Iris pigment epithelial cell (primary cell): ENCODE measurements around the gene U2SURP.
A peak's percentile ranks its signal among the peaks of the same experiment; 100 is the strongest.
"Not testable (repeated sequence)": the region's sequence is repeated elsewhere in the genome, so short reads cannot be mapped to it uniquely, and the experiment has no call there.

Experiments
- DNase-seq: peaks from one replicate; pipeline ENCODE4 v3.0.0-alpha.2; 2011; ENCODE audit warnings: low read depth

U2SURP gene

GRCh38 chr3:143014921-143015320, 13.6 kb downstream of the U2SURP start:
- no peak for DNase-seq

DNA sequence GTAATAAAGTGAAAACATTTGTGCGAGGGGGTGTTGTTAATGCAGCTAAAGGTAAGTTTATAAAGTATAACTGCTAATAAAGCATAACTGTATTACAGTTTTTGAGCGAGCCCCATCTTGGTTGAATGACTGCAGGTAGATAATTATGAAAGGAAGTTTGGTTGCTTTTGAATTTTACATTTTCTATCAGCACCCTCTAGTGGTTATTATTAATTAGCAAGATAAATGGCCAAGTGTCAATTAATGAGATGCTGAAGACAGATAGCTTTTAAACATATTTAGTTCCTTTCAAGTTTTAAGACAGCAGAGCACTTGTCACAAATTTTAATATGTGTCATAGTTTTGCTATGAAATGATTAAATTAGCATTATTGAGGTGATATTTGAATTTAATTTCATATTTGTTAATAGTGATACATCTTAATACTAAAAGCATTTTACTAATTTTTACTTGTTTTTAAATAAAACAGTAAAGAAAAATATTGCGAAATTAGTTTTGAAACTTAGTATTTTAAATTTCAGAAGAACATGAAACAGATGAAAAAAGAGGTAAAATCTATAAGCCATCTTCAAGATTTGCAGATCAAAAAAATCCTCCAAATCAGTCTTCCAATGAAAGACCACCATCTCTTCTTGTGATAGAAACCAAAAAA, 15.1 kb downstream of the U2SURP start:
- no peak for DNase-seq

DNA sequence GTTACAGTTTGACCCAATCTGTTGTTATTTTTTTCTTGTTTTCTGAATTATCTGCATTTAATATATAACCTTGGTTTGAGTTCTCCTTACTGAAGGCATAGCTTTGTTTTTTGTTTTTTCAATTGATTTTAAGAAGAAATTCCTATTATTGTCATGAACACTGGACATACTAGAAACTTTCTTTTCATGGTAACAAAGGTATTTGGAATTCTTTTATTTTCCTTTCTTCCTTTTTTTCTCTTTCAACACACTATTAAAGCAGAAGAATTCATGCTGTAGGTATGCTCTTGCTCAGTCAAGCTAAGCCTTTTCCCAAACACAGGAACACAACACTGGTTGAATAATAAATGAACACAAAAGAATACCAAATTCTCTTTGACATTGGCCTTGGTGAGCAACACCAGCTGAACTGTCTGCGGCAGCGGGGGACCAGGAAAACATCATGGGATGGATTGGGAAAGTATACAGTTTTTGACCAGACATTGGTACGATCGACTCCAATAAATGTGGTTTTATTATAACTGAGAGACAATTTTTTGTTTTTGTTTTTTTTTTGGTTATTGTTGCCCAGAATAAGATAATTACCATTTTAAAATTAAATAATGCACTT, 23.1 kb downstream of the U2SURP start:
- DNase-seq, result no peak

DNA sequence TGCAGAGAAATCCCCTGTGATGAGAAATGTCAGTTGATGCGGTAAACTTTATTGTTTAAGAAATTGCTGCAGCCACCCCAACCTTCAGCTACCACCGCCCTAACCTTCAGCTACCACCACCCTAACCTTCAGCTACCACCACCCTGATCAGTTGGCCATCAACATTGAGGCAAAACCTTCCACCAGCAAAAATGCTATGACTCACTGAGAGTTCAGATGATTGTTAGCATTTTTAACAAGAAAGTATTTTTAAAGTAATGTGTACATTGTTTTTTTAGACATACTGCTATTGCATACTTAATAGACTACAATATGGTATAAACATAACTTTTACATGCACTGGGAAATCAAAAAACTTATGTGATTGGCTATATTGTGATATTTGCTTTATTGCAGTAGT, 30.0 kb downstream of the U2SURP start:
- DNase-seq, result peak; percentile 37

GRCh38 chr3:143031796-143032387, 30.5 kb downstream of the U2SURP start:
- peak; percentile 1 for DNase-seq

- peak; percentile 76 for DNase-seq
Measured at GRCh38 chr3:143035466-143036211, 34.3 kb downstream of the U2SURP start.

- no peak for DNase-seq
Measured at GRCh38 chr3:143036557-143036956, 35.2 kb downstream of the U2SURP start.

DNA sequence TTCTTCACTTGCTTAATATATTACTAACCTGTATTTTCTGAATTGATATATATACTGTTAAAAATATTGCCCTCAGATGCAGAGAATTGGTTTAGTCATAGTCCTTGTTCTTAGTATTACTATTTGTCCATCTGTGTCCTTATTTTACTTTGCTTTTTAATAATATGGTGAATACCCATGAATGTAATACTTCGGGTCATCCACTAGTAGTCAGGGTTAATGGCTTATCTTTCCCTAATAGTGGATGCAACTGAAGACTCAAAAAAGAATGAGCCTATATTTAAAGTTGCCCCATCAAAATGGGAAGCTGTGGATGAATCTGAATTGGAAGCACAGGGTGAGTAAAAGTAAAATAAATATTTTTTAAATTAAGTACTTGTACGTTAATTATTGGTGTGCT, 36.5 kb downstream of the U2SURP start:
- no peak for DNase-seq

GRCh38 chr3:143040261-143040879, 39.0 kb downstream of the U2SURP start:
- peak; percentile 62 for DNase-seq

GRCh38 chr3:143041903-143042302, 40.5 kb downstream of the U2SURP start:
- no peak for DNase-seq

DNA sequence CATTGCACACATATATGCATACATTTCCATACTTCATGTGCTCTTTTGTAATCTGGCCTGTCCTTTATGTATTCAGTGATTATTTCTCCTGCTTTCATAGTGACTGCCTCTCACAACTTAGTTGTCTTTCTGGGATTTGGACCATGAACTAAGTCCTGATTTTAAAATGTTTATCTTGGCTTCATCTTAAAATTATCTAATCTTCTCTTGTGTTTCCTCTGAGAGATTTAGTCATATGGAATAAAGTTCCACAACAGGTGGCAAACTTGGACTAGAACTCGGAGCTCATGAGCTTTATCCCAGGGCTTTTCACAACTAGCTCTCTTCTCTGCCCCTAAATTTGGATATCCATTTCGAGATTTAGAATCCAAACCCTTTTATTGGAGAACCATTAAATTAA, 44.3 kb downstream of the U2SURP start:
- DNase-seq, result no peak

GRCh38 chr3:143046075-143046474, 44.7 kb downstream of the U2SURP start:
- DNase-seq, result not testable (repeated sequence)

DNA sequence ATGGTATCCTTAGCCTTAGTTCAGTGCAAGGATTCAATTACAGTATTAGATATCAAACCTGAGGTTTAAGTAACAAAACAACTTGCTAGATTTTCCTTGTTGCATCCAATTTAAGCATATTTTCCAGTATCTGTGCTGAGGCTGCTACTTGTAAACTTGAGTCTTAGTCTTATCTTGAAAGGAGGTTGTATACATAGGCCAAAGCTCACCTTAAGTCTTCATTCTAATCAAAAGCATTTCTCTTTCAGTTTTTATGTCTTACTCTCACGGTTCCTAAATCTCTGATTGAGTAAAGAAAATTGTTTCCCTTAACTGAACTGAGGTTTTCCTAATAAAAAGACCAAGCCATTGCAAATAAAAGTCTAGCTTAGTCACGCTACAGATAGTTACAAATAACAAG, 52.6 kb downstream of the U2SURP start:
- DNase-seq, result no peak

DNA sequence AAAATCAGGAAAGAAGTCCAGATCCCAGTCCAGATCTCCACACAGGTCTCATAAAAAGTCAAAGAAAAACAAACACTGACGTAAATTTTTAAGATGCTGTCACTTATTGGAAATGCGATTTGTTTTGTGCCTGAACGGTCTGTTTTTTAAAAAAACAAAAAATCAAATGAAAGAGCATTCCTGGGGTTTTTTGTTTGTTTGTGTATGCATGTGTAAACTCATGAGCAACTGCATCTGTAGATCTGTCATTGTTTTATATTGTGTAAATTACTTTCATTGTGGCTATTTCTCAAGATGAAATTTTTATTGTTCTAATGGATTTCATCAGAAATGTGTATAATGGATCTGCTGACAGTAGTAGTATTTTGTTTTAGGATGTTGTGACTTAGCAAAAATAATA, 55.0 kb downstream of the U2SURP start:
- DNase-seq, result no peak

- peak; percentile 18 for DNase-seq
Measured at GRCh38 chr3:143060906-143061305, 59.5 kb downstream of the U2SURP start.

DNA sequence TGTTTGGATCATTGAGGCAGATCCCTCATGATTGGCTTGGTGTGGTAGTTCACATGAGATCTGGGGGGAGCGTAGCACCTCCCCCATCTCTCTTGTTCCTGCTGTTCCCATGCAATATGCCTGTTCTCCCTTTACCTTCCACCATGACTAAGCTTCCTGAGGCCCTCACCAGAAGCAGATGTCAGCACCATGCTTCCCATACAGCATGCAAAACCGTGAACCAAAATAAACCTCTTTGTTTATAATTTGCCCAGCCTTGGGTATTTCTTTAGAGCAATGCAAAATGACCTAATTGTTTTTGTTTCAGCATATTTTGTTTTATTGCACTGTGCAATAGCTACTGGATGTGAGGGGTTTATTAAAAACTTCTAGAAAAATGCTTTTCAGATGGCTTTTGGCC, 61.6 kb downstream of the U2SURP start:
- peak; percentile 63 for DNase-seq

DNA sequence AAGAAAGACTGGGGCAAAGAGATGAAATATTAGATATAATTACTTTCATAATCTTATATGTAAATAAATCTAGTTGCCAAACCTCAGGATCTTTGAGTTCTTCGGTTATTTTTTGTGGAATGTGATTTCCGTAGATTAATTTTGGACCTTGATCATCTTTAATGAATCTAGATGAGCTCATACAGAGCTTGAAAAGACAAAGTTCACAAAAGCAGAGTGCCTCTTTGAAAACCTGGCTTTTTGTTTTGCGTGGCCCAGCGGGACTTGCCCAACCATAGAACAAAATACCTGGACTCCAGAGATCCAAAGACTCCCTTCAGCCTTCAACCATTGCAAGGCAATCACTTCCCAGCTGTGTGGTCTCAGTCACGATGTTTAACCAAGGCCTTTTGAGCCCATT, 63.4 kb downstream of the U2SURP start:
- DNase-seq, result no peak

DNA sequence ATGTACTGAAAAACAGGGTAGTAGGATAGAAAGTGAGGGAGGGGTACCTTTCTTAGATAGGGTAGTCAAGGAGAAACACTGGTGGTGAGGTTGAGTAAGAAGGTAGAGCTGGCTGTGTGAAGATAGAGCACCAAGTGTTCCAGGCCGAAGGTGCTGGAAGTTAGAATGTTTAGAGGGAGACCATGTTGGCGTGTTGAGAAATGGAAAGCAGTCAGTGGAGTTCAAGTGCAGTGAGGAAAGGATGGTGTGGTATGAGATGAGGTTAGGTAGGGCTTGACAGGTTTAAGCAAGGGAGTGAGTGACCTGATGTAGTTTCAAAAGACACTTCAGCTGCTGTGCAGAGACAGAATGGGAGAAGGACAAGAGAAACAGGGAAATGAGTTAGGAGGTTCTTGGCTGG, 64.0 kb downstream of the U2SURP start:
- no peak for DNase-seq

DNA sequence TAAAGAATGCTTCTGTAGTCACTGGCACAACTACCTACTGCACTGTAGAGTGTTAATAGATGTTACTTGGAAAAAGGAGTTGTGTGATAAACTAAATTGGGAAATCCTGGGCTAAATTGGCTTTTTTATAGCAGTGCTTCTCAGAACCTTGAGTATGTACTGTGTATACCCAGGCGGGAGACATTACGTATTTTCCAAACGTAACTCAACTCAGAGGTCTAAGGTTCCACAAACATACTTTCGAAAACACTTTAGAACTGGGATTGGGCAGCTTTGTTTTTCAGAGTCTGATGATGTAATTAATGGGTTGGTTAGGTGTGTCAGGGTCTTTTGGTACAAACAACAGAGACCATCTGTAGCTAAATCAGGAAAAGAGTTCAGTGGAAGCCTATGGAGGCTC, 64.7 kb downstream of the U2SURP start:
- DNase-seq, result no peak

DNA sequence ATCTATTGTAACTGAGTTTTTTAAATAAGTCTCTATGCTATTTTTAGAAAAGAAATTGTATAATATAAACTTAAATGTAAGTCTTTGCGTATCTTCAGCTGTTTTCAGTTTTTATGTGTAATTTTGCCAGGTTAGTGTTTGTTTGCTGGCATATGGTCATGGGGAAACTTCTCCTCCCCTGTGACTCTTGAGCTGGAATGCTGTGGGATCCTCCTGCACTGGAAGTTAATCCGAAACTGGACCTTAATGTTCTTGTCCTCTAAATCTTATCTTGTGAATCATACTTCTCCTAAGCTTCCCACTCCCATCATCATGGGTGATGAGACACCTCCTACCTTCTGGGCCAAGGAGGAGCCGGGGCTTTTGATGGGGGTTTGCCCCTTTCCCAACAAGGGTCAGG, 65.8 kb downstream of the U2SURP start:
- peak; percentile 32 for DNase-seq

DNA sequence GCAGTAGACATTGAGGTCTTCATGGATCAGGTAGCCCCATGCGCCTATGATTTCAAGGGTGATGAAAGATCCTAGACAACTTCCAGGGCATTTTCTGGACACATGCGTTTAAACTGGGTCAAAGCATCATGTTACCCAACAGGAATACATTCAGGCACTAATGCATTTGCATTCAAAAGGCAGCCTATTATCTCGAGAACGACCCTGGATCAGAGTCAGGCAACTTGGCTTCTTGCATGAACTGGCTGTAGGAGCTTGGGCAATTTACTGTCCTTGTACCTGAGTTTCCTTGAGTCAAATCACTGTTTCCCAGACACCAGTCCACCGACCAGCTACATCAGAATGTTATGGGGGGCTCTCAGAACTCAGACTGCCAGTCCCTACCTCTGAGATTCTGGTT, 66.7 kb downstream of the U2SURP start:
- DNase-seq, result no peak

- peak; percentile 80 for DNase-seq
Measured at GRCh38 chr3:143070977-143071551, 69.7 kb downstream of the U2SURP start.
